ENCODE data around the gene BBS2.

DNA sequence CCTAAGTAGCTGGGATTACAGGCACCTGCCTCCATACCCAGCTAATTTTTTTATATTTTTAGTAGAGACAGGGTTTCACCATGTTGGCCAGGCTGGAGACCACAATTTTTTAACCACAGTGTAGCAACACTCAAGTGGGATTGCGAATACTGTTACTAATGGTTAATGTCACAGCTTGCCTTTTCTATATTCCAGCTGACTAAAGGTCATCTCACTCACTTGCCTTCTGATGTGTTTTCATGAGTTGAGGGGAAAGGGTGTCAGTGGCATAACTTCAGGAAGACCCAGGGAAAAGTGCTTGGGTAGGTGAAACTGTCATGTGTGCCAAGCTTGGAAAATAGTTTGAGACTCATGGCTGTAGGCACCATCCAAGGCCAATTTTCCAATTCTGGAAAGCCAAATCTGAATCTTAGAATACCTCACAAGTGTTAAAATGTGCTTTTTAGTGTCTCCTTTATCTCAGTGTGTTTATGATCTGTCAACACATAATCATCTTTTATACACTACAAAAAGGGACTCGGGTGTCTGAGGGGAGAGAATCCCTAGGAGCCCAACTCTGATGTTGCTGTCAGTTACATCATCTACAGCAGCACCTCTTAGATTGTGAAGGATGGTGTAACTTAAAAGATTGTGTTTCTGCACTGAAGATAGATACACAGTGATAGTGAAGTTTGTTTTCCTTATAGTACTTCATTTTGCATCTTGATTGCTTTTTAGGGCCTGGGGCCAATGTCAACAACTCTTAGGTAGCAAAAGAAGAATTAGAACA is 41.4 kb downstream of the BBS2 start:
- TF ChIP-seq EZH2 (IDR thresholded peaks at IDR 0.05) = no peak
- no peak for TF ChIP-seq FOXP2 (optimal IDR thresholded peaks at IDR 0.05; ENCODE audit: control extremely low read depth, extremely low read length, insufficient read depth)
- TF ChIP-seq POLR2AphosphoS5 (IDR thresholded peaks at IDR 0.05; ENCODE audit: borderline replicate concordance, low read depth, low read length) = no peak

Data from SK-N-MC (cell line).